Ramos (cell line): ENCODE measurements around the gene BICC1.

Experiments
- in situ Hi-C: fragments of 300-500 bp; cut with MboI; formaldehyde crosslinking; loops from one replicate; pipeline ENCODE4 v1.14.3; 2022; ENCODE audit warnings: low sequenced_read_pairs; ENCODE audit not compliant: unreplicated experiment

BICC1 gene

GRCh38 chr10:58691528-58691927 lies 178.9 kb downstream of the BICC1 start:
- in situ Hi-C loops = no loop called here

- in situ Hi-C loops = no loop called here
These were observed 181.2 kb downstream of the BICC1 start for GRCh38 chr10:58693919-58694318.

- in situ Hi-C loops = no loop called here
These were observed 182.3 kb downstream of the BICC1 start for GRCh38 chr10:58695022-58695421.

GRCh38 chr10:58696736-58697135 lies 184.1 kb downstream of the BICC1 start:
- in situ Hi-C loops = no loop called here

GRCh38 chr10:58697691-58698090 lies 185.0 kb downstream of the BICC1 start:
- in situ Hi-C loops = no loop called here

- in situ Hi-C loops = no loop called here
These were observed 186.2 kb downstream of the BICC1 start for GRCh38 chr10:58698777-58699356.

GRCh38 chr10:58700591-58700990 lies 187.9 kb downstream of the BICC1 start:
- in situ Hi-C loops = no loop called here

- in situ Hi-C loops = no loop called here
These were observed 188.9 kb downstream of the BICC1 start for GRCh38 chr10:58701405-58702135.

GRCh38 chr10:58704226-58704625 lies 191.6 kb downstream of the BICC1 start:
- in situ Hi-C loops = no loop called here

GRCh38 chr10:58704671-58705141 lies 192.0 kb downstream of the BICC1 start:
- in situ Hi-C loops = no loop called here

GRCh38 chr10:58706836-58707235 lies 194.2 kb downstream of the BICC1 start:
- in situ Hi-C loops = no loop called here

- in situ Hi-C loops = no loop called here
These were observed 199.5 kb downstream of the BICC1 start for GRCh38 chr10:58712141-58712540.

- in situ Hi-C loops = no loop called here
These were observed 200.3 kb downstream of the BICC1 start for GRCh38 chr10:58712982-58713381.

- in situ Hi-C loops = no loop called here
These were observed 201.7 kb downstream of the BICC1 start for GRCh38 chr10:58714409-58714808.

GRCh38 chr10:58715061-58715460 lies 202.4 kb downstream of the BICC1 start:
- in situ Hi-C loops = no loop called here

GRCh38 chr10:58718596-58718995 lies 205.9 kb downstream of the BICC1 start:
- in situ Hi-C loops = no loop called here

GRCh38 chr10:58721601-58722281 lies 209.1 kb downstream of the BICC1 start:
- in situ Hi-C loops = no loop called here

- in situ Hi-C loops = no loop called here
These were observed 210.5 kb downstream of the BICC1 start for GRCh38 chr10:58723186-58723585.

- in situ Hi-C loops = no loop called here
These were observed 211.3 kb downstream of the BICC1 start for GRCh38 chr10:58723966-58724365.

- in situ Hi-C loops = no loop called here
These were observed 212.1 kb downstream of the BICC1 start for GRCh38 chr10:58724781-58725180.

GRCh38 chr10:58725901-58726300 lies 213.2 kb downstream of the BICC1 start:
- in situ Hi-C loops = no loop called here
